Ovary (tissue), 9 donors: ENCODE results near the gene GPR50. TPM values are rescaled to one million over a fixed set of nuclear protein-coding genes. Genes with fewer than 3 reads are reported as not detected.

Experiments used
- DNase-seq, 5 donors: peaks; one replicate each; pipeline ENCODE4 v3.0.0-alpha.2; 2019 to 2020
- H3K27ac ChIP-seq, 2 donors: fragments of 200-600 bp; one replicate each; pipeline versions ENCODE4 v1.5.1 to v1.8.0; 2019 to 2022
- H3K27me3 ChIP-seq: fragments of 200-600 bp; one replicate; pipeline ENCODE4 v1.8.0; 2022
- H3K36me3 ChIP-seq: fragments of 200-600 bp; sonication (generic); one replicate; pipeline ENCODE4 v1.5.1; 2019
- H3K4me1 ChIP-seq: one replicate; pipeline ENCODE4 v1.8.1; 2013; ENCODE audit warnings: mild to moderate bottlenecking, moderate library complexity; ENCODE audit not compliant: insufficient read depth
- H3K4me3 ChIP-seq: fragments of 200-600 bp; sonication (generic); one replicate; pipeline ENCODE4 v1.5.1; 2017
- H3K9me3 ChIP-seq, 2 donors: fragments of 200-600 bp in 1 of 2; sonication (generic) in 1 of 2; one replicate each; pipeline versions ENCODE4 v1.5.1 to v1.8.1; 2013 to 2019; ENCODE audit warnings: mild to moderate bottlenecking in 1 of 2, moderate library complexity in 1 of 2
- CTCF ChIP-seq, 3 donors: fragments of 450-650 bp in 2 of 3; fragments of 200-600 bp in 1 of 3; IDR thresholded peaks; one replicate each; pipeline versions ENCODE4 v1.5.1 to v1.8.0; 2016 to 2022; ENCODE audit warnings: antibody characterized with exemption in 3 of 3, mild to moderate bottlenecking in 1 of 3
- EP300 ChIP-seq: sonication (generic); formaldehyde crosslinking; IDR thresholded peaks from one replicate; pipeline ENCODE4 v1.6.1; 2017; ENCODE audit warnings: antibody characterized with exemption
- POLR2A ChIP-seq: fragments of 450-650 bp; IDR thresholded peaks from one replicate; pipeline ENCODE4 v1.6.1; 2017; ENCODE audit warnings: antibody characterized with exemption, mild to moderate bottlenecking, moderate library complexity
- WGBS, 3 donors: extraction: QIAGEN DNeasy Blood & Tissue Kit in 1 of 3; methylation state at CpG; one replicate each; pipeline versions ENCODE4 v1.1.5 to v1.1.7; 2013 to 2017; 5-methylcytosine and 5-hydroxymethylcytosine counted together
- intact Hi-C, 4 donors: fragments of 100-400 bp; cut with DNase I; formaldehyde crosslinking; loops; one replicate each; pipeline versions ENCODE4 v1.11.0 to v1.15.1; 2022 to 2023
- polyA plus RNA-seq, 2 donors: library from polyadenylated mRNA; stranded (reverse); fragments of 200-250 nt in 1 of 2; fragments of 350-450 nt in 1 of 2; fragmentation: Illumina TruSeq in 1 of 2; extraction: RNeasy Lipid Tissue Mini Kit (QIAGEN cat#74804) in 1 of 2; gene quantifications; one replicate each; pipeline ENCODE4 v1.2.3, GENCODE V29; 2013 to 2014
- total RNA-seq, 7 donors: library from RNA; depleted of rRNA in 2 of 7; stranded (reverse); fragments of >200 nt in 2 of 7; fragmentation: NEBNext Ultra II Directional in 3 of 7; extraction: Animal tissue kit (Norgen Biotek cat#: 25700) in 3 of 7; gene quantifications; one replicate each; pipeline versions ENCODE4 v1.1.0 to v1.2.4, GENCODE V29; 2016 to 2023
- donor health status: DM: no; HTN: no; CAD: no; lungs with moderate emphysema.
- donor health status: DM: no; HTN: no; CAD: no.
- donor health status: Bipolar disorder and iron deficiency.
- donor health status: DM: yes; HTN: yes; CAD: no.
- donor health status: DM: no; HTN: no; CAD: no.
- donor health status: DM: yes; HTN: yes; CAD: no.

Gene GPR50
- total and polyA plus RNA-seq, 9 donors: not detected

DNA sequence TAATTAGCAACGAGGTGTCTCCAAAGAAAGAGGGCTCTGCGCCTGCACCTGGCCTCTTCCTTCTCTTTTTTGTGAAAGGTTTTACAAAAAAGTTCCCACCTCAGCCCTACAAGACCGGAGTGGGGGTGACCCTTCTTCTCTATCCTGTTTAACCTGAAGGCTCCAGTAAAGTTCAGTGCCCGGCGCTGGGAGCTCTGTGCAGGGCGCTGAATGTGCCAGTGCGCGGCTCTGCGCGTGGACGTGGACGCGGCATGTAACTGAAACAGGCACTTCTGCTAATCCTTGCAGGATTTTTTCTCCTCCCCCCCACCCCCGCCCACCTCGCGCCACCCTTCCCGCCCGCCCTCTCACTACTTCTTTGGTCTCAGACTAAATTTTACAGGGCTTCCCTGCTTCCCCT, 2.4 kb downstream of the GPR50 start:
- Histone ChIP-seq H3K4me1 (no peaks in the 10 kb centered on the region), H3K36me3 (no peaks in the 10 kb centered on the region), H3K27me3 (no peaks in the 10 kb centered on the region), H3K27ac (no peak overlapping the region), H3K9me3 (peaks cover 0 to 11% of the 10 kb centered on the region in 2 donors), H3K4me3 (no peak overlapping the region)
- WGBS, 3 donors: 20 to 29% (median 28%) methylated on average over 18 of the region's 18 CpGs
- intact Hi-C loops: no loop called here
- TF ChIP-seq EP300 (no peak), CTCF (IDR thresholded peaks at IDR 0.05) (no peak), POLR2A (no peak)
- no peak for DNase-seq

GRCh38 chrX:151180400-151180799, 4.0 kb downstream of the GPR50 start:
- TF ChIP-seq EP300: no peak
- no peak for TF ChIP-seq POLR2A
- TF ChIP-seq CTCF (IDR thresholded peaks at IDR 0.05): no peak
- H3K36me3 ChIP-seq: no peaks in the 10 kb centered on the region
- intact Hi-C loops: no loop called here

GRCh38 chrX:151181088-151181487, 4.7 kb downstream of the GPR50 start:
- H3K9me3 ChIP-seq: peaks cover 0 to 3% of the 10 kb centered on the region in 2 donors
- H3K27ac ChIP-seq: no peak overlapping the region
- H3K4me1 ChIP-seq: no peaks in the 10 kb centered on the region
- no peaks in the 10 kb centered on the region for H3K36me3 ChIP-seq
- no peak for DNase-seq
- no peak overlapping the region for H3K4me3 ChIP-seq
- WGBS, 3 donors: 65 to 78% (median 71%) methylated on average over 7 of the region's 7 CpGs
- no peak for TF ChIP-seq POLR2A
- TF ChIP-seq EP300: no peak
- no peak for TF ChIP-seq CTCF (IDR thresholded peaks at IDR 0.05)
- H3K27me3 ChIP-seq: no peaks in the 10 kb centered on the region
- intact Hi-C loops: no loop called here

More at GRCh38 chrX:151180400-151180799, 4.0 kb downstream of the GPR50 start:
- Histone ChIP-seq H3K27me3 (no peaks in the 10 kb centered on the region), H3K4me1 (no peaks in the 10 kb centered on the region), H3K27ac (no peak overlapping the region), H3K9me3 (peaks cover 0 to 10% of the 10 kb centered on the region in 2 donors), H3K4me3 (no peak overlapping the region)
- WGBS, 3 donors: 92 to 94% (median 92%) methylated on average over 18 of the region's 18 CpGs
- no peak for DNase-seq

- Histone ChIP-seq H3K27ac (no peak overlapping the region), H3K4me1 (no peaks in the 10 kb centered on the region), H3K9me3 (no peaks in the 10 kb centered on the region), H3K36me3 (no peaks in the 10 kb centered on the region), H3K4me3 (no peak overlapping the region), H3K27me3 (no peaks in the 10 kb centered on the region)
- DNase-seq: no peak
- intact Hi-C loops: no loop called here
- 45 to 50% (median 46%) methylated on average over 6 of the region's 6 CpGs for WGBS, 3 donors
- no peak for TF ChIP-seq CTCF (IDR thresholded peaks at IDR 0.05)
- no peak for TF ChIP-seq EP300
- TF ChIP-seq POLR2A: no peak
Measured at GRCh38 chrX:151183233-151183753, 6.9 kb downstream of the GPR50 start.
